Gastroesophageal sphincter (tissue), 4 donors: ENCODE data around the gene HIVEP2. TPM values are rescaled to one million over a fixed set of nuclear protein-coding genes. Genes with fewer than 3 reads are reported as not detected.
A peak's percentile ranks its signal among the peaks of the same experiment; 100 is the strongest.

Experiments used
- ATAC-seq: fragments of 150-250 bp; one replicate; pipeline ENCODE4 v1.9.1; 2016; ENCODE audit warnings: mild to moderate bottlenecking, moderate library complexity
- H3K27ac ChIP-seq, 4 donors: fragments of 200-600 bp; sonication (generic) in 3 of 4; 1 replicate in 3 of 4; 2 replicates in 1 of 4; pipeline ENCODE4 v1.5.1; 2016 to 2019
- H3K27me3 ChIP-seq: fragments of 200-600 bp; sonication (generic); one replicate; pipeline ENCODE4 v1.5.1; 2019
- H3K36me3 ChIP-seq, 2 donors: fragments of 200-600 bp; sonication (generic); one replicate each; pipeline ENCODE4 v1.5.1; 2019; ENCODE audit warnings: control low read depth in 1 of 2
- H3K4me1 ChIP-seq, 3 donors: fragments of 200-600 bp; sonication (generic); 1 replicate in 2 of 3; 2 replicates in 1 of 3; pipeline ENCODE4 v1.5.1; 2016 to 2019; ENCODE audit warnings: control low read depth in 2 of 3
- H3K4me3 ChIP-seq, 2 donors: fragments of 200-600 bp; sonication (generic); one replicate each; pipeline ENCODE4 v1.5.1; 2019; ENCODE audit warnings: mild to moderate bottlenecking in 1 of 2, moderate library complexity in 1 of 2
- H3K9me3 ChIP-seq, 3 donors: fragments of 200-600 bp; sonication (generic); one replicate each; pipeline ENCODE4 v1.5.1; 2017 to 2019; ENCODE audit warnings: control low read depth in 2 of 3
- EP300 ChIP-seq: sonication (generic); formaldehyde crosslinking; IDR thresholded peaks from one replicate; pipeline ENCODE4 v1.6.1; 2017; ENCODE audit warnings: antibody characterized with exemption, mild to moderate bottlenecking
- POLR2A ChIP-seq, 2 donors: fragments of 450-650 bp; IDR thresholded peaks; one replicate each; pipeline ENCODE4 v1.6.1; 2017; ENCODE audit warnings: antibody characterized with exemption in 2 of 2, mild to moderate bottlenecking in 2 of 2, moderate library complexity in 1 of 2
- POLR2AphosphoS5 ChIP-seq: sonication (generic); formaldehyde crosslinking; IDR thresholded peaks from one replicate; pipeline ENCODE4 v1.6.1; 2017; ENCODE audit warnings: antibody characterized with exemption
- WGBS, 2 donors: methylation state at CpG; one replicate each; pipeline ENCODE4 v1.1.5; 2018; ENCODE audit warnings: low coverage in 1 of 2; 5-methylcytosine and 5-hydroxymethylcytosine counted together
- total RNA-seq, 4 donors: library from RNA; depleted of rRNA; stranded (reverse); fragments of >200 nt; gene quantifications; one replicate each; pipeline ENCODE4 v1.1.0, GENCODE V29; 2016
- TF ChIP-seq, protein P1 (sequence below), 4 experiments: fragments of 200-600 bp in 2 of 4; fragments of 450-650 bp in 2 of 4; sonication (generic) in 1 of 4; IDR thresholded peaks; one replicate each; pipeline ENCODE4 v1.5.1; 2017 to 2019; ENCODE audit warnings: antibody characterized with exemption in 4 of 4, mild to moderate bottlenecking in 2 of 4, moderate library complexity in 2 of 4

Gene HIVEP2
- total RNA-seq, 4 donors from 2014 or later = 17.1 to 28.1 (median 24.9) TPM

GRCh38 chr6:142830116-142830710 is 114.8 kb downstream of the HIVEP2 start:
- TF ChIP-seq, protein P1, sequence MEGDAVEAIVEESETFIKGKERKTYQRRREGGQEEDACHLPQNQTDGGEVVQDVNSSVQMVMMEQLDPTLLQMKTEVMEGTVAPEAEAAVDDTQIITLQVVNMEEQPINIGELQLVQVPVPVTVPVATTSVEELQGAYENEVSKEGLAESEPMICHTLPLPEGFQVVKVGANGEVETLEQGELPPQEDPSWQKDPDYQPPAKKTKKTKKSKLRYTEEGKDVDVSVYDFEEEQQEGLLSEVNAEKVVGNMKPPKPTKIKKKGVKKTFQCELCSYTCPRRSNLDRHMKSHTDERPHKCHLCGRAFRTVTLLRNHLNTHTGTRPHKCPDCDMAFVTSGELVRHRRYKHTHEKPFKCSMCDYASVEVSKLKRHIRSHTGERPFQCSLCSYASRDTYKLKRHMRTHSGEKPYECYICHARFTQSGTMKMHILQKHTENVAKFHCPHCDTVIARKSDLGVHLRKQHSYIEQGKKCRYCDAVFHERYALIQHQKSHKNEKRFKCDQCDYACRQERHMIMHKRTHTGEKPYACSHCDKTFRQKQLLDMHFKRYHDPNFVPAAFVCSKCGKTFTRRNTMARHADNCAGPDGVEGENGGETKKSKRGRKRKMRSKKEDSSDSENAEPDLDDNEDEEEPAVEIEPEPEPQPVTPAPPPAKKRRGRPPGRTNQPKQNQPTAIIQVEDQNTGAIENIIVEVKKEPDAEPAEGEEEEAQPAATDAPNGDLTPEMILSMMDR (IDR thresholded peaks at IDR 0.05) = no peak
- no peak for TF ChIP-seq POLR2AphosphoS5
- ATAC-seq = no peak
- Histone ChIP-seq H3K4me3 (no peak overlapping the region), H3K27ac (no peak overlapping the region), H3K27me3 (no peaks in the 10 kb centered on the region), H3K9me3 (no peaks in the 10 kb centered on the region), H3K36me3 (no peaks in the 10 kb centered on the region), H3K4me1 (peaks cover 0 to 17% (median 0%) of the 10 kb centered on the region in 3 donors)
- 79 to 87% methylated on average over 5 of the region's 5 CpGs for WGBS, 2 donors

GRCh38 chr6:142829556-142829955 is 115.4 kb downstream of the HIVEP2 start:
- TF ChIP-seq POLR2A (IDR thresholded peaks at IDR 0.05) (no peak), POLR2AphosphoS5 (no peak), EP300 (no peak)
- TF ChIP-seq, protein P1 (IDR thresholded peaks at IDR 0.05) = no peak
- no peak for ATAC-seq

GRCh38 chr6:142827991-142828390 is 117.0 kb downstream of the HIVEP2 start:
- WGBS, 2 donors = 73 to 95% methylated on average over 4 of the region's 4 CpGs
- TF ChIP-seq POLR2AphosphoS5 = no peak
- TF ChIP-seq, protein P1 (IDR thresholded peaks at IDR 0.05) = no peak
- Histone ChIP-seq H3K9me3 (no peaks in the 10 kb centered on the region), H3K4me3 (no peak overlapping the region), H3K27me3 (no peaks in the 10 kb centered on the region), H3K4me1 (peaks cover 0 to 33% (median 0%) of the 10 kb centered on the region in 3 donors), H3K27ac (no peak overlapping the region), H3K36me3 (no peaks in the 10 kb centered on the region)
- no peak for ATAC-seq

More at GRCh38 chr6:142829556-142829955, 115.4 kb downstream of the HIVEP2 start:
- no peak overlapping the region for H3K27ac ChIP-seq
- no peaks in the 10 kb centered on the region for H3K27me3 ChIP-seq
- peaks cover 0 to 21% (median 0%) of the 10 kb centered on the region in 3 donors for H3K4me1 ChIP-seq
- 89 to 100% methylated on average over 1 of the region's 1 CpG for WGBS, 2 donors
- no peaks in the 10 kb centered on the region for H3K36me3 ChIP-seq
- no peaks in the 10 kb centered on the region for H3K9me3 ChIP-seq
- H3K4me3 ChIP-seq = no peak overlapping the region

- H3K9me3 ChIP-seq = no peaks in the 10 kb centered on the region
- 71 to 77% methylated on average over 4 to 7 of the region's 7 CpGs for WGBS, 2 donors
- no peaks in the 10 kb centered on the region for H3K36me3 ChIP-seq
- H3K27ac ChIP-seq = no peak overlapping the region
- TF ChIP-seq POLR2A (IDR thresholded peaks at IDR 0.05) = no peak
- peak; percentile 36 for TF ChIP-seq POLR2AphosphoS5
- peak; percentile 65 for ATAC-seq
- H3K27me3 ChIP-seq = no peaks in the 10 kb centered on the region
- peaks cover 0 to 38% (median 6%) of the 10 kb centered on the region in 3 donors for H3K4me1 ChIP-seq
- no peak overlapping the region for H3K4me3 ChIP-seq
Measured at GRCh38 chr6:142827369-142827768, 117.6 kb downstream of the HIVEP2 start.

DNA sequence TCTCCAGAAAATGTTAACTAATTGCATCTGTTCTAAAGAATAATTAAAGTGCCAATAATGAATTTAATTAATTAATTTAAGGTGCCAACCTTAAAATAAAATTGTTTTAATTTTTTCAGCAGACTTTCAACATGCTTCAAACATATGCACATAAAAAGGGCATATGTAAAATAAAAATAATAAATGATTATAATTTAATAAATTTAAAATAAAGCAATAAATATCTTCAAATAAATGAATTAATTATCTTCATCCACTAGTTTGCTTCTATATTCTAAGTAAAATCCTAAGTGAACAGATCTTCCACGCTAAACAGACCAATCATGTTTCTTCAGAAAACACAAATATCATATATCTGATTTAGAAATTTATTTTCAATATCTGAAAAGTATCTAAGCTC is 119.2 kb downstream of the HIVEP2 start:
- H3K27me3 ChIP-seq = no peaks in the 10 kb centered on the region
- H3K27ac ChIP-seq = no peak overlapping the region
- TF ChIP-seq POLR2AphosphoS5 (no peak), EP300 (no peak), POLR2A (IDR thresholded peaks at IDR 0.05) (no peak)
- TF ChIP-seq, protein P1 (IDR thresholded peaks at IDR 0.05) = no peak
- H3K4me3 ChIP-seq = no peak overlapping the region
- no peaks in the 10 kb centered on the region for H3K9me3 ChIP-seq
- peaks cover 7 to 55% (median 18%) of the 10 kb centered on the region in 3 donors for H3K4me1 ChIP-seq
- no peak for ATAC-seq
- WGBS, 2 donors = 100% methylated on average over 1 of the region's 1 CpG
- no peaks in the 10 kb centered on the region for H3K36me3 ChIP-seq
